LNCAP (cell line): Measurements from ENCODE around the gene GMDS.

Experiments used
- TF ChIP-seq, protein P1 (sequence below): fragments of 450-650 bp; IDR thresholded peaks from 2 replicates; pipeline ENCODE4 v1.5.1; 2017; ENCODE audit warnings: mild to moderate bottlenecking

GMDS gene

DNA sequence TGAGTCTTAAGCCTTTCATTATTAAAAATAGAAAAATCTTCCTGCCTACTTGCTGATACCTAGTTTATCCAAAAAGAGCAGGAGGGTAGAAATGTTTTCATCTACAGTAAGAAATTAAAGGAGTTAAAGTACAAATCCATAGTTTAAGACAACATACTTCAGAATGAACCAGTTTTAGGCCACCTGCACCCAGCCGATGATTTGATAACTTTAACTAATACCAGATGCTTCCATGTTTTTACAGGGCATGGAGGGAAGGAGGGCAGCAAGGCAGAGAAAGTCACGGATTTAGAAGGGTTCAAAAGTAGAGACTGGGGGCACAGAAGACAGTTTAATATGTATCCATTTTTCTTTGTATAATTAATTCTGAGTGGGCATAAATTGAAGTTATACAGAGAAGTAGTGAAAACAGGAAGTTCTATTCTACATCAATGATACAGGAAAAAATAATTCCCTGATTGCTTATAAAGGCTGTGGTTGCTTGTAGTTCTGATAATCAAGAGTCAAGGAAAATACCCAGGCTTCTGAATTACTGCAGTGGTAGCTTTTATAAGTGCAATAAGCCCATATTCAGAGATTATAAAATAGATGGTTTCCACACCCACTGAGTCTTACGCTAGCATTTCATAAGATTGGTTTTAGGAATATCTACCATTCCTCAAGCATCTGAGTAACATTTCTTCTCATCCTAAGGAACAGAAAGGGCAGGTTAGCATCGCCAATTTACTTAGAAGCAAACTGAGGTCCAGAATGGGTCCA is 72.0 kb downstream of the GMDS start:
- TF ChIP-seq, protein P1, sequence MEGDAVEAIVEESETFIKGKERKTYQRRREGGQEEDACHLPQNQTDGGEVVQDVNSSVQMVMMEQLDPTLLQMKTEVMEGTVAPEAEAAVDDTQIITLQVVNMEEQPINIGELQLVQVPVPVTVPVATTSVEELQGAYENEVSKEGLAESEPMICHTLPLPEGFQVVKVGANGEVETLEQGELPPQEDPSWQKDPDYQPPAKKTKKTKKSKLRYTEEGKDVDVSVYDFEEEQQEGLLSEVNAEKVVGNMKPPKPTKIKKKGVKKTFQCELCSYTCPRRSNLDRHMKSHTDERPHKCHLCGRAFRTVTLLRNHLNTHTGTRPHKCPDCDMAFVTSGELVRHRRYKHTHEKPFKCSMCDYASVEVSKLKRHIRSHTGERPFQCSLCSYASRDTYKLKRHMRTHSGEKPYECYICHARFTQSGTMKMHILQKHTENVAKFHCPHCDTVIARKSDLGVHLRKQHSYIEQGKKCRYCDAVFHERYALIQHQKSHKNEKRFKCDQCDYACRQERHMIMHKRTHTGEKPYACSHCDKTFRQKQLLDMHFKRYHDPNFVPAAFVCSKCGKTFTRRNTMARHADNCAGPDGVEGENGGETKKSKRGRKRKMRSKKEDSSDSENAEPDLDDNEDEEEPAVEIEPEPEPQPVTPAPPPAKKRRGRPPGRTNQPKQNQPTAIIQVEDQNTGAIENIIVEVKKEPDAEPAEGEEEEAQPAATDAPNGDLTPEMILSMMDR = no peak

DNA sequence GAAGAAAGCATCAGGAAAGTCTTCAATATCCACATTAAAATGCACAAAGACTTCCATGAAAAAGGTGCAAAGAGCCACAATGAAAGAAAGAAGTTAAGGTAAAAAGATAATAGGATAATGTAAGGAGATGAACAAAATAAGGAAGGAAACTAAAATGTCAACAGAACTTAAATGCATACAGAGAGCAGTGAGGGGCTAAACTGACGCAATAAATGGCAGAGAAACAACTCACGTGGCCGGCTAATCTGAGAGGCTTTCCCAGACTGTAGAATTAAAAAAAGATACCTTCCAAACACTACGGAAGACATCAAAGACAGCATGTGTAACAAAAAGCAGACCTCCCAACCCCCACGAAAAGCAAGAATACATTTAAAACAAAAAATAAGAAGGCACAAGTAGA is 73.7 kb downstream of the GMDS start:
- TF ChIP-seq, protein P1 = no peak

DNA sequence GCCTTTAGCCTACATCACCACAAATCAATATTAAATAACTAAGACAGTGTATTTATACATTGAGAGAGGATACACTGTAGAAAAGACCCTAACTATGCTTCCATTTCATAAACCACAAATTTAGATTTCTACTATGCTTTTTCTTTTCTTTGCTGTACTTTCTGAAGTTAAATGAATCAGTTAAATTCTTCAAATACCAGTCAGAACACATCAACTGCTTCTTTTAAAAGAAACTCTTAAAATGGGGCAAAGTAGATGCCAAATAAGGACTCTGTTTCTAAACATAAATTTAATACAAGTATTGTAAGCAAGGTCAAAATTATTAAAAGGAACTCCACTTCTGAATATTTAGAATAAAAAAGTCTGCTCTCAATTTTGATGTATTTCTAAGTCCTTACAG is 76.9 kb downstream of the GMDS start:
- TF ChIP-seq, protein P1 = no peak

DNA sequence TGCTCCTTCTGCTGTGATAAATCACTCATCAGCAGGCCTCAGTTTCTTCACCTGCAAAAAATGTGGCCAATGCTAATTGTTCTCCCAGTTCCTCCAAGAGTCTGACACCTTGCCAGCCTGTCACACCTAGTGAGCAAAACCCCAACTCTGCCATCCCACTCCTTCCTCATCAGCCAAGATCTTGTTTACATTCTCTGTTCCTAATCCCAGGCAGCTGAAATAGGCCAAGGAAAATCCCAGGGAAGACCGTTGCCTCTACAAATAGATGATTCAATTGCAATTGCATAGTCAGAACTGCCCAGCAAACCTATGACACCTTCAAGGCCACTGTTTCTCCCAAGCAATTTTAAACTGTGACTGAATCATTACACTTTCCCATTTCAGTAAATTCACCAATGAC is 78.7 kb downstream of the GMDS start:
- TF ChIP-seq, protein P1 = no peak

DNA sequence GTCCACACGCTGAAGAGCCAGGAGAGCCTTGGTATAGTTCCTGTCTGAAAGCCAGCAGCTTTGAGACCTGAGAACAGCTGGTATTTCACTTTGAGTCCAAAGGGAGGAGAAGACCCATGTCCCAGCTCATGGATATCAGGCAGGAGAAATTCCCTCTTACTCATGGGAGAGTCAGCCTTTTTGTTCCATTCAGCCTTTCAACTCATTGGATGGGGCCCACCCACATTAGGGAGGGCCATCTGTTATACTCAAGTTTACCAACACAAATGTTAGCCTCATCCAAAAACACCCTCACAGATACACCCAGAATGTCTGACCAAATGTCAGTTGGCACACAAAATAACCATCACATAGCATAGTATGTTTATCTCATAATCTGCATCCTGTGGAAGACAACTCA is 80.1 kb downstream of the GMDS start:
- TF ChIP-seq, protein P1 = no peak

DNA sequence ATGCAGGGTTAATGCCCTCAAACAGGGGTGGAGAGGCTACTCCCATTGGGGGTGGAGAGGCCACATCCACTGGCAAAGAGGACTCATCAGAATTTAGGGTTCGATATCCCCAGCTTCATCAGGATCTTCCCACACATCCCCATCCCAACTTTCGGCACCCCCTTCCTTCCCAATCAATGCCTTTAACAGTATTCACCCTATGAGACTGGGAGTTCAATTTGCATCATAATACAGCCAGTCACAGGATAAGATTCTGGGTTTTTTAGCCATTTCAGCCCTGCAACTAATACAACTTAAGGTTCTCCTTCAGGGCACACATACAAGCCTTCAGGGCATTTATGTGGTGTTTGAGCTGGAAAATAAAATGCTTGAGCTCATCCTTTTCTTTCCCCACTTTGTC is 80.9 kb downstream of the GMDS start:
- TF ChIP-seq, protein P1 = no peak

DNA sequence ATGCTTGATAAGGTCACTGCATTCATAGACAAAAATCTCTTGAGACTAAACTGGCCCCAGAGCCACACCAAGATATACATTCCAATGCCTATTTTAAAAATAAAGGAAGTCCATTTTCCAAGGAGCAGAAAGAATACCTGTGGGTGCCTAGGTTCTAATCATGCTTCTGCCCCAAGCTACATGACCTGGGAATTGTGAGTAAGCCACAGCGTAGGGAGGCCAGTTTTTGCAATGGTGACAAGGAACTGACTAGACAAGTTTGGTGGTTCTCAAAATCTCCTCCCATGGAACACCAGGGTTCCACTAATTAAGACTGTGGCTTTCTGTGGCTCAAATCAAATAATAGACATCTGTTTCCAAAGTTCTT is 83.3 kb downstream of the GMDS start:
- TF ChIP-seq, protein P1 = no peak
